ENCODE results near the gene NFKB2. TPM values are rescaled to one million over a fixed set of nuclear protein-coding genes. Genes with fewer than 3 reads are reported as not detected.
A peak's percentile ranks its signal among the peaks of the same experiment; 100 is the strongest.

The NFKB2 gene
- total RNA-seq, 1 donor = 16.2 TPM

DNA sequence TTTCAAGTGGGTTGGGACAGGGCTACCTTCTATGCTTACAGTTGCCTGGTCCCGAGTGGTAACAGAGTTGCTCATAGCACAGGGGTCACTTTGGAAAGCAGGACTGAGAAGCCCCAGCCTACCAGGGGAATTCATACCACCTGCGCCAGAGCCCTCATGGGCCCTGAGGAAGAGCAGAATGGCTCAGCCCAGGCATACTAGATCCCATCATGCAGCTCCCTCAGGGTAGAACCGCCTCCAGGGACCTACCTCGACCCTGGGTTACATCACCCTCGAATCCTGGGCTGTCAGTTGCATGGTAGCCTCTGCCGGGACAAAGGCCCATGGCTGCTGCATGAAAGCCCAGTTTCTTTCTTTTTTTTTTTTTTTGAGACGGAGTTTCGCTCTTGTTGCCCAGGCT lies 34.0 kb downstream of the NFKB2 start:
- no peak for DNase-seq (ENCODE audit: low read depth)
- TF ChIP-seq CTCF (IDR thresholded peaks at IDR 0.05; ENCODE audit: insufficient read depth, low read length) = no peak
- H3K4me3 ChIP-seq (ENCODE audit: low read depth, low read length) = no peak overlapping the region

GRCh38 chr10:102431452-102432124 lies 36.1 kb downstream of the NFKB2 start:
- TF ChIP-seq CTCF (IDR thresholded peaks at IDR 0.05; ENCODE audit: insufficient read depth, low read length) = peak; percentile 3
- DNase-seq (ENCODE audit: low read depth) = peak; percentile 54
- H3K4me3 ChIP-seq (ENCODE audit: low read depth, low read length) = peak overlapping the region; percentile 95

DNA sequence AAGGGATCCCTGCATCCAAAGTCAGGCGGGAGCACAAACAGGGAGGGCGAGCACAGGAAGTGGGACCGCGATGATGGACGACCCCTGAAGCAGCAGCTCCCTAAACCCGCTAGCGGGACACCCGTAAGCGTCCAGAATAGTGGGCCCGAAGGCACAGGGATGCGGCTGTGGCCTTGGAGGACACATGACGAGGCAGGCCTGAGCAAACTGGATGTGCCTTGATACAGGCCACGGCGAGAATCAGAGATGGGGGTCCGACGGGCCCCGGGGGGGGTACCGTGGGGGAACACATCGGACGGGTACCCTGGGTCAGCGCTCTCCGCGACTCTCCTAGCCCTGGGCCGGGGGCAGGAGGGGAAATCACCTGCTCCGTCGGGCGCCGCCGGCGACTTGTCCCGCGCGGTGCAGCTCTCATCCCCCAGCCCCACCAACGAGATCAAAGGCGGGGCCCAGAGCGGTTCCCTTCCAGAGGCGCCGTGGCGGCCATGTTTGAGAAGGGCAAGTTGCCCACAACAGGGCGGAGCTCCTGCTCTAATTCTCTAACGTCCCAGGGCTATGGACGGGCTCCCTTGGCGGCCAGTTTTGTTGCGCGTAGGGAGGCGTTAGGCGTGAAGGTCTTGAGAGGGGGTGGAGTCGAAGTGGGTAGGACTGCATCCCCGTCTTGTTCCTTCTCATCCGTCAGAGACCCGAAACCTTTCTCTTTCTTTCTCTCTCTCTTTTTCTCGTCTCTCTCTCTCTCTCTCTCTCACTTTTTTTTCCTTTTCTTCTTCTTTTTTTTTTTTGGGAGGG lies 36.9 kb downstream of the NFKB2 start, which contains the start of gene CUEDC2:
Gene CUEDC2, minus strand, starts transcription at position 413 of the 789 bp plus-strand sequence. CDS start 7,386 bp downstream, outside the sequence.
- peak; percentile 97 for DNase-seq (ENCODE audit: low read depth)
- no peak for TF ChIP-seq CTCF (IDR thresholded peaks at IDR 0.05; ENCODE audit: insufficient read depth, low read length)
- peak within 1 kb of the TSS; percentile 95 for H3K4me3 ChIP-seq (ENCODE audit: low read depth, low read length)

- no peak for TF ChIP-seq CTCF (IDR thresholded peaks at IDR 0.05; ENCODE audit: insufficient read depth, low read length)
- no peak overlapping the region for H3K4me3 ChIP-seq (ENCODE audit: low read depth, low read length)
- no peak for DNase-seq (ENCODE audit: low read depth)
Measured at GRCh38 chr10:102433619-102434046, 38.1 kb downstream of the NFKB2 start.

- no peak for TF ChIP-seq CTCF (IDR thresholded peaks at IDR 0.05; ENCODE audit: insufficient read depth, low read length)
- DNase-seq (ENCODE audit: low read depth) = peak; percentile 71
- no peak overlapping the region for H3K4me3 ChIP-seq (ENCODE audit: low read depth, low read length)
Measured at GRCh38 chr10:102434394-102435132, 39.1 kb downstream of the NFKB2 start.

DNA sequence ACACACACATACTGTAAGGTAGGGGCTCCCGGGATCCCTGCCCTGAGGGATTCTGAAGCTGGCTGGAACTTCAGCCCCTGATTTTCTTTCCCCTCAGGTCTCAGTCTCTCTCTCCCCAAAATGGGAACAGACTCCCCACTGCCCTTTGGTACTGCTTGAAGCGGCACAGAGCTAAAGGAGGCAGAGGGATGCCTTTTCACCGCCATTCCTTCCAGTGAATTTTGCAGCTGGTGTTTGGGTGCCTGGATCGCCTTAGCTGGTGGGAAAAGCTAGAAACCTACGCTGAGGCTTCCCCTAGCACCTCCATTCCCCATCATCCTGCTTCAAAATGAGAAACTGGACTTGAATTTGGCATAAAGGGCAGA lies 39.6 kb downstream of the NFKB2 start:
- H3K4me3 ChIP-seq (ENCODE audit: low read depth, low read length) = no peak overlapping the region
- TF ChIP-seq CTCF (IDR thresholded peaks at IDR 0.05; ENCODE audit: insufficient read depth, low read length) = no peak
- no peak for DNase-seq (ENCODE audit: low read depth)
